ENCODE measurements around the gene NR2F2.

- TF ChIP-seq CTCF (IDR thresholded peaks at IDR 0.05), result no peak
- TF ChIP-seq POLR2A (IDR thresholded peaks at IDR 0.05), result no peak
- TF ChIP-seq POLR2AphosphoS5 (IDR thresholded peaks at IDR 0.05; ENCODE audit: insufficient read depth in 1 of 2, low read depth in 1 of 2), result peak in 1 of 2 donors; percentile 70
These were observed 7.8 kb upstream of the NR2F2 start for GRCh38 chr15:96322536-96323318.

All from vagina (tissue), 2 donors.